Psoas muscle (tissue), 8 donors: ENCODE measurements around the gene NKG7. TPM values are rescaled to one million over a fixed set of nuclear protein-coding genes. Genes with fewer than 3 reads are reported as not detected.

Source experiments
- ATAC-seq, 4 donors: fragments of 200-7000 bp; cut with Tn5 transposase; one replicate each; pipeline ENCODE4 v1.9.1; 2020; ENCODE audit warnings: moderate library complexity in 3 of 4, mild to moderate bottlenecking in 2 of 4
- DNase-seq, 2 donors: peaks; one replicate each; pipeline ENCODE4 v3.0.0-alpha.2; 2020
- H3K27ac ChIP-seq: fragments of 200-600 bp; one replicate; pipeline ENCODE4 v1.8.0; 2022
- H3K27me3 ChIP-seq, 3 donors: fragments of 200-600 bp in 1 of 3; one replicate each; pipeline versions ENCODE4 v1.6.1 to v1.8.0; 2013 to 2022; ENCODE audit warnings: low read length in 2 of 3, mild to moderate bottlenecking in 2 of 3, moderate library complexity in 1 of 3; ENCODE audit not compliant: insufficient read depth in 3 of 3
- H3K36me3 ChIP-seq, 2 donors: fragments of 200-600 bp in 1 of 2; one replicate each; pipeline versions ENCODE4 v1.6.1 to v1.8.0; 2013 to 2022; ENCODE audit warnings: low read depth in 1 of 2, mild to moderate bottlenecking in 1 of 2, moderate library complexity in 1 of 2; ENCODE audit not compliant: insufficient read depth in 1 of 2
- H3K4me1 ChIP-seq: fragments of 200-600 bp; one replicate; pipeline ENCODE4 v1.8.0; 2022
- H3K4me3 ChIP-seq: fragments of 200-600 bp; one replicate; pipeline ENCODE4 v1.8.0; 2022; ENCODE audit warnings: mild to moderate bottlenecking
- H3K9me3 ChIP-seq: fragments of 200-600 bp; one replicate; pipeline ENCODE4 v1.8.0; 2022
- WGBS, 3 donors: extraction: QIAGEN DNeasy Blood & Tissue Kit; methylation state at CpG; one replicate each; pipeline versions ENCODE4 v1.1.6 to v1.1.7; 2013; 5-methylcytosine and 5-hydroxymethylcytosine counted together
- intact Hi-C, 2 donors: fragments of 100-400 bp; cut with DNase I; formaldehyde crosslinking; loops; one replicate each; pipeline versions ENCODE4 v1.11.0 to v1.14.2; 2022
- polyA plus RNA-seq, 3 donors: library from polyadenylated mRNA; stranded (reverse); fragments of 200-250 nt; gene quantifications; one replicate each; pipeline ENCODE4 v1.2.3, GENCODE V29; 2013
- total RNA-seq, 4 donors: library from RNA; stranded (reverse); fragmentation: NEBNext Ultra II Directional in 2 of 4; extraction: Animal tissue kit (Norgen Biotek cat#: 25700) in 2 of 4; gene quantifications; one replicate each; pipeline versions ENCODE4 v1.2.1 to v1.2.4, GENCODE V29; 2021 to 2023
- TF ChIP-seq, protein P1 (sequence below): fragments of 200-600 bp; IDR thresholded peaks from one replicate; pipeline ENCODE4 v1.8.0; 2022; ENCODE audit warnings: antibody characterized with exemption
- donor health status: healthy with polysubstance abuse.
- donor health status: DM: no; HTN: no; CAD: no; lungs with moderate emphysema.
- donor health status: Bipolar disorder and iron deficiency.
- donor health status: healthy.
- donor health status: DM: yes; HTN: yes; CAD: no.
- donor health status: DM: no; HTN: no; CAD: no.
- donor health status: DM: no; HTN: no; CAD: no.
- donor health status: DM: yes; HTN: yes; CAD: no.

The NKG7 gene
- total and polyA plus RNA-seq, 7 donors: 0.61 to 2.9 (median 1.2) TPM

DNA sequence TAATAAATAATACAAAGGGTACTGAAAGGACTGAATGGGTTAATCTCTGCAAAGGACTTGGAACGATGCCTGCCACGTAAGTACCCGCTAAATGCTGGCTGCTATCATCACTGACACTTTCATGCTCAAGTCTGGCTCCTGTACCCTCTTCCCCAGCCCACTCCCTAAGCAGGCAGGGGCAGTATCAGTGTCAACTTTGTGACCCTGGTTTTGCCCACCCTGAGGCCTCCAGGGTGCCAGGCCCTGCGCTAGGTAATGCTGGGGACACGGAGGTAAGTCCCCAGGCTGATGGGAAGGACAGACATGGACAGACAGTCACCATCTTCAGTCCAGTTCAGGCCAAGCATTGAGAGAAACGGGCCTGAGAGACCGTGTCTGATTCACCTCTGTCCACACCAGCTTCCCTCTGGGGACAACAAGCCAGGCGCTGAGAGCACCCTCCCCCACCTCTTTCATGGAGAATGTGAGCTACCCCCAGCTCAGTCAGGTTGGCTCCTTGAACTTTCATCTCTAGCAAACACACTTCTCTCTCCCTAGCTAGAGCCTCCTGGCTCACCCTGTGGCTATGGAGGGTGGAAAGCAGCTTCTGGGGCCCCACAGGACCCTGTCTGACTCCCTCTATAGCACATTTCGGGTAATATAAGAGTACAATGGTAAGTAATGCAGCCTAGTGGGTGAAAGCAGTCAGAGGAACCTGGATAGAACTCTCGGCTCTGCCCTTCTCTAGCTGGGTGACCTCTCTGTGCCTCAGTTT, 7.1 kb downstream of the NKG7 start:
- DNase-seq (peak; percentile 39 to 57), ATAC-seq (peak in 3 of 4 donors; percentile 26 to 49 (median 26))
- no peaks in the 10 kb centered on the region for H3K36me3 ChIP-seq
- intact Hi-C loops: no loop called here
- TF ChIP-seq, protein P1, sequence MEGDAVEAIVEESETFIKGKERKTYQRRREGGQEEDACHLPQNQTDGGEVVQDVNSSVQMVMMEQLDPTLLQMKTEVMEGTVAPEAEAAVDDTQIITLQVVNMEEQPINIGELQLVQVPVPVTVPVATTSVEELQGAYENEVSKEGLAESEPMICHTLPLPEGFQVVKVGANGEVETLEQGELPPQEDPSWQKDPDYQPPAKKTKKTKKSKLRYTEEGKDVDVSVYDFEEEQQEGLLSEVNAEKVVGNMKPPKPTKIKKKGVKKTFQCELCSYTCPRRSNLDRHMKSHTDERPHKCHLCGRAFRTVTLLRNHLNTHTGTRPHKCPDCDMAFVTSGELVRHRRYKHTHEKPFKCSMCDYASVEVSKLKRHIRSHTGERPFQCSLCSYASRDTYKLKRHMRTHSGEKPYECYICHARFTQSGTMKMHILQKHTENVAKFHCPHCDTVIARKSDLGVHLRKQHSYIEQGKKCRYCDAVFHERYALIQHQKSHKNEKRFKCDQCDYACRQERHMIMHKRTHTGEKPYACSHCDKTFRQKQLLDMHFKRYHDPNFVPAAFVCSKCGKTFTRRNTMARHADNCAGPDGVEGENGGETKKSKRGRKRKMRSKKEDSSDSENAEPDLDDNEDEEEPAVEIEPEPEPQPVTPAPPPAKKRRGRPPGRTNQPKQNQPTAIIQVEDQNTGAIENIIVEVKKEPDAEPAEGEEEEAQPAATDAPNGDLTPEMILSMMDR: no peak
- H3K4me3 ChIP-seq: peak overlapping the region; percentile 78
- peaks cover 18% of the 10 kb centered on the region for H3K4me1 ChIP-seq
- H3K27me3 ChIP-seq: no peaks in the 10 kb centered on the region
- no peaks in the 10 kb centered on the region for H3K9me3 ChIP-seq
- 10 to 13% (median 10%) methylated on average over 10 of the region's 10 CpGs for WGBS, 3 donors
- peak overlapping the region; percentile 89 for H3K27ac ChIP-seq

DNA sequence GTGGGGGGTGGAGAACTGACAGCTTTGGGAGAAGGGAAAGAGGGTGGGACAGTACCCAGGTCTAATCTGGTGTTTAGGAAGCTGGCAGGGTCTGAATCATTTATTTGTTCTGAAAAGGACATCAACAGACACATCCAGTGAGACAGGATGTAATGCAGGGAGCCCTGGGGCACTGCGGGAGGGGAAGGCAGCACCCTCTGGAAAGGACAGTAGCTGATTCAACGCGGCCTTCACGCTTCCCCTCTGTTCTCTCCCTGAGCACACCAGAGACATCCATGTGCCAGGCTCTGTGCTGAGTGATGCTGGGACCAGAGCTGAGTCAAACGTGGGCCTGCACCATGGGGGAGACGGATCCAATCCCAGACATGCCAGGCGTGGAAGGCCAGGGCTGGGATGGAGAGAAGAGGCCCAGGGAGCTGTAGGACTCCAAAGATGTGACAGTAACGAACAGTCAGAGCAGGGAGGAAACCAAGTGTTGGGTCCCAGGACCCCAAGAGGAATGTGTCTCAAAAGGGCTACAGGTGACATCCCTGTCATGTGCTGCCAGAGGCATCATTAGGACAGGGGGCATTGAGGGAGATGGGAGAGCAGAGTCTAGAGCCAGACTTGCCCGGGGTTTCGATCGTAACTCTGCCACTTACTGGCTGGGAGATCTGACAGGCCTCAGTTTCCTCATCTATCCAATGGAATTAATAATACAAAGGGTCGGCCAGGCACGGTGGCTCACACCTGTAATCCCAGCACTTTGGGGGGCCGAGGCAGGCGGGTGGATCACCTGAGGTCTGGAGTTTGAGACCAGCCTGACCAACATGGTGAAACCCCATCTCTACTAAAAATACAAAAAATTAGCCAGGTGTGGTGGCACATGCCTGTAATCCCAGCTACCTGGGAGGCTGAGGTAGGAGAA, 8.0 kb downstream of the NKG7 start:
- TF ChIP-seq, protein P1: no peak
- Histone ChIP-seq H3K4me1 (peaks cover 18% of the 10 kb centered on the region), H3K27ac (peak overlapping the region; percentile 89), H3K27me3 (no peaks in the 10 kb centered on the region), H3K4me3 (peak overlapping the region; percentile 78), H3K36me3 (no peaks in the 10 kb centered on the region), H3K9me3 (no peaks in the 10 kb centered on the region)
- peak in 1 of 2 donors; percentile 26 for DNase-seq
- 74 to 82% (median 78%) methylated on average over 15 of the region's 15 CpGs for WGBS, 3 donors
- intact Hi-C loops: no loop called here
- no peak for ATAC-seq

DNA sequence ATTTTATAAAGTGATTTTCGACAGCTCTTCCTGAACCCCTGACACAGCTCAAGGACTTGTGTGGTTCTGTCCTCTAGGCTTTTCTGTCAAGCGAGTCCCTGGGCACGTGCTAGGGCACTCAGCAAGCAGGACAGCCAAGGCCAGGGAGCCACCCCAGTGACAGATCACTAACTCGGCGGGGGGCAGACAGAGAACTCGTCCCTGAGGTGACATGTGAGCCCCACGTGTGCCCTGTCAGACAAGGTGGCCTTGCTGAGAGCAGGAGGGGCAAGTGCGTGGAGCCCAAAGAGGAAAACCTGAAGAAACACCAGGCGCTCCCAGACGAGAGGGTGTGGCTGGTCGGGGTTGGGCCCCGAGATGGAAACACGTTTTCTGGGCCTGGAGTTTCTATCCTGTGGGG, 11.2 kb downstream of the NKG7 start:
- ATAC-seq: no peak
- H3K4me1 ChIP-seq: peaks cover 18% of the 10 kb centered on the region

DNA sequence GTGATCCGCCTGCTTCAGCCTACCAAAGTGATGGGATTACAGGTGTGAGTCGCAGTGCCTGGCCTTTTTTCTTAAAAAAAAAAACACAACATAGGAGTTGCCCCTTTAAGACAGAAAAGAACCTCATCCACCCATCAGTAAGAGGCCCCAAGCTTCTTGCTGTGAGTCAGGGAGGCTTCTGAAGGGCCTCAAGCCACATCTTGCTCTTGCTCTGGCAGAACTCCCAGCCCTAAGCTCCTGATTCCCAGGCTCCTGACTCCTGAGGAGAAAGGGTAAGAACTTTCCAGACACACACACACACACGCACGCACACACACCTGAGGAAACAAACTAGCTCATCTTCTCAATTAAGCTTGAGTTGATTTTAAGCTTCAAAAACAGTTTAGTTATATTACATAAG, 13.2 kb downstream of the NKG7 start:
- WGBS, 3 donors: 95 to 96% (median 96%) methylated on average over 4 of the region's 4 CpGs

More for the DNA sequence above, 11.2 kb downstream of the NKG7 start:
- no peaks in the 10 kb centered on the region for H3K9me3 ChIP-seq
- H3K27ac ChIP-seq: no peak overlapping the region
- 88 to 90% (median 89%) methylated on average over 13 of the region's 13 CpGs for whole genome bisulfite sequencing, 3 donors
- DNase-seq: peak in 1 of 2 donors; percentile 43
- TF ChIP-seq, protein P1: no peak
- no peaks in the 10 kb centered on the region for H3K36me3 ChIP-seq
- no peaks in the 10 kb centered on the region for H3K27me3 ChIP-seq
- intact Hi-C loops: no loop called here
- H3K4me3 ChIP-seq: no peak overlapping the region

More for the DNA sequence above, 13.2 kb downstream of the NKG7 start:
- H3K27me3 ChIP-seq: no peaks in the 10 kb centered on the region
- no peaks in the 10 kb centered on the region for H3K36me3 ChIP-seq
- TF ChIP-seq, protein P1: no peak
- DNase-seq (no peak), ATAC-seq (no peak)
- no peaks in the 10 kb centered on the region for H3K9me3 ChIP-seq
- no peak overlapping the region for H3K27ac ChIP-seq
- H3K4me3 ChIP-seq: no peak overlapping the region
- intact Hi-C loops: no loop called here
- peaks cover 7% of the 10 kb centered on the region for H3K4me1 ChIP-seq
